ENCODE data around the gene AKR7A2. TPM values are rescaled to one million over a fixed set of nuclear protein-coding genes. Genes with fewer than 3 reads are reported as not detected.

AKR7A2 gene
- total RNA-seq, 1 donor from 2014 or later = 67.8 TPM

GRCh38 chr1:19326748-19327065, 14.8 kb upstream of the AKR7A2 start:
- Mint-ChIP-seq H3K4me1 (ENCODE audit: unreplicated experiment) (no peaks in the 10 kb centered on the region), H3K36me3 (ENCODE audit: unreplicated experiment) (peaks cover 21% of the 10 kb centered on the region), H3K9me3 (ENCODE audit: unreplicated experiment) (no peaks in the 10 kb centered on the region), H3K27me3 (ENCODE audit: unreplicated experiment) (no peaks in the 10 kb centered on the region), H3K4me3 (ENCODE audit: unreplicated experiment) (no peak overlapping the region), H3K27ac (ENCODE audit: unreplicated experiment) (no peak overlapping the region)
- no peak for DNase-seq (ENCODE audit: extremely low spot score, unreplicated experiment)
- TF ChIP-seq CTCF (IDR thresholded peaks at IDR 0.05) = no peak

- TF ChIP-seq CTCF (IDR thresholded peaks at IDR 0.05) = no peak
- DNase-seq (ENCODE audit: extremely low spot score, unreplicated experiment) = no peak
- no peak overlapping the region for H3K27ac Mint-ChIP-seq (ENCODE audit: unreplicated experiment)
Observed at GRCh38 chr1:19325958-19326747, 14.2 kb upstream of the AKR7A2 start.

GRCh38 chr1:19325368-19325957, 13.5 kb upstream of the AKR7A2 start:
- DNase-seq (ENCODE audit: extremely low spot score, unreplicated experiment) = no peak

More at GRCh38 chr1:19325958-19326747, 14.2 kb upstream of the AKR7A2 start:
- Mint-ChIP-seq H3K4me3 (ENCODE audit: unreplicated experiment) (no peak overlapping the region), H3K4me1 (ENCODE audit: unreplicated experiment) (no peaks in the 10 kb centered on the region), H3K36me3 (ENCODE audit: unreplicated experiment) (peaks cover 21% of the 10 kb centered on the region), H3K27me3 (ENCODE audit: unreplicated experiment) (no peaks in the 10 kb centered on the region), H3K9me3 (ENCODE audit: unreplicated experiment) (no peaks in the 10 kb centered on the region)

GRCh38 chr1:19324665-19324990, 12.7 kb upstream of the AKR7A2 start:
- peaks cover 21% of the 10 kb centered on the region for H3K36me3 Mint-ChIP-seq (ENCODE audit: unreplicated experiment)
- no peak for DNase-seq (ENCODE audit: extremely low spot score, unreplicated experiment)
- H3K4me1 Mint-ChIP-seq (ENCODE audit: unreplicated experiment) = no peaks in the 10 kb centered on the region
- no peaks in the 10 kb centered on the region for H3K27me3 Mint-ChIP-seq (ENCODE audit: unreplicated experiment)
- no peak overlapping the region for H3K27ac Mint-ChIP-seq (ENCODE audit: unreplicated experiment)
- no peaks in the 10 kb centered on the region for H3K9me3 Mint-ChIP-seq (ENCODE audit: unreplicated experiment)
- H3K4me3 Mint-ChIP-seq (ENCODE audit: unreplicated experiment) = no peak overlapping the region
- TF ChIP-seq CTCF (IDR thresholded peaks at IDR 0.05) = no peak

More at GRCh38 chr1:19325368-19325957, 13.5 kb upstream of the AKR7A2 start:
- Mint-ChIP-seq H3K4me3 (ENCODE audit: unreplicated experiment) (no peak overlapping the region), H3K4me1 (ENCODE audit: unreplicated experiment) (no peaks in the 10 kb centered on the region), H3K27ac (ENCODE audit: unreplicated experiment) (no peak overlapping the region), H3K36me3 (ENCODE audit: unreplicated experiment) (peaks cover 21% of the 10 kb centered on the region), H3K27me3 (ENCODE audit: unreplicated experiment) (no peaks in the 10 kb centered on the region), H3K9me3 (ENCODE audit: unreplicated experiment) (no peaks in the 10 kb centered on the region)
- TF ChIP-seq CTCF (IDR thresholded peaks at IDR 0.05) = no peak

GRCh38 chr1:19323987-19324664, 12.2 kb upstream of the AKR7A2 start:
- Mint-ChIP-seq H3K27me3 (ENCODE audit: unreplicated experiment) (no peaks in the 10 kb centered on the region), H3K4me1 (ENCODE audit: unreplicated experiment) (no peaks in the 10 kb centered on the region), H3K27ac (ENCODE audit: unreplicated experiment) (no peak overlapping the region), H3K36me3 (ENCODE audit: unreplicated experiment) (peaks cover 24% of the 10 kb centered on the region), H3K9me3 (ENCODE audit: unreplicated experiment) (no peaks in the 10 kb centered on the region), H3K4me3 (ENCODE audit: unreplicated experiment) (no peak overlapping the region)
- no peak for TF ChIP-seq CTCF (IDR thresholded peaks at IDR 0.05)
- DNase-seq (ENCODE audit: extremely low spot score, unreplicated experiment) = no peak
